OCI-LY3 (cell line): Measurements from ENCODE around the gene TPRX1.

Experiments used
- CTCF ChIP-seq: fragments of 200-600, 300-600 bp; sonication (generic); IDR thresholded peaks from 2 replicates; pipeline ENCODE4 v1.5.1; 2014; ENCODE audit warnings: antibody characterized with exemption, low read length, low read depth
- EZH2phosphoT487 ChIP-seq: fragments of 200-600 bp; shearing (Covaris generic); IDR thresholded peaks from 2 replicates; pipeline ENCODE4 v1.6.1; 2018; ENCODE audit warnings: antibody characterized with exemption, mixed run types, low read depth

- TF ChIP-seq EZH2phosphoT487 (no peak), CTCF (no peak)
These were observed 51.7 kb downstream of the TPRX1 start for GRCh38 chr19:47752440-47753211.
